HEK293 (cell line): ENCODE data around the gene SULT2B1.

Experiments
- ATF2 ChIP-seq: fragments of 450-650 bp; formaldehyde crosslinking; IDR thresholded peaks from 2 replicates; pipeline ENCODE4 v1.5.1; 2016; ENCODE audit warnings: missing biosample characterization, missing genetic modification characterization, low read depth
- GLIS2 ChIP-seq: fragments of 450-650 bp; formaldehyde crosslinking; IDR thresholded peaks from 2 replicates; pipeline ENCODE4 v1.5.1; 2016; ENCODE audit warnings: missing biosample characterization, missing genetic modification characterization
- KLF1 ChIP-seq: fragments of 450-650 bp; formaldehyde crosslinking; IDR thresholded peaks from 2 replicates; pipeline ENCODE4 v1.5.1; 2016; ENCODE audit warnings: missing biosample characterization, missing genetic modification characterization
- KLF7 ChIP-seq: fragments of 450-650 bp; formaldehyde crosslinking; IDR thresholded peaks from 2 replicates; pipeline ENCODE4 v1.5.1; 2016; ENCODE audit warnings: missing biosample characterization, missing genetic modification characterization, borderline replicate concordance
- RBAK ChIP-seq: fragments of 450-650 bp; formaldehyde crosslinking; IDR thresholded peaks from 2 replicates; pipeline ENCODE4 v1.5.1; 2016; ENCODE audit warnings: missing biosample characterization, missing genetic modification characterization
- SP7 ChIP-seq: fragments of 450-650 bp; formaldehyde crosslinking; IDR thresholded peaks from 2 replicates; pipeline ENCODE4 v1.5.1; 2016; ENCODE audit warnings: missing biosample characterization, missing genetic modification characterization
- ZBTB20 ChIP-seq: fragments of 450-650 bp; formaldehyde crosslinking; IDR thresholded peaks from 2 replicates; pipeline ENCODE4 v1.5.1; 2016; ENCODE audit warnings: missing biosample characterization, missing genetic modification characterization
- ZBTB26 ChIP-seq: fragments of 450-650 bp; formaldehyde crosslinking; optimal IDR thresholded peaks from 2 replicates; pipeline ENCODE3; 2016; ENCODE audit warnings: missing biosample characterization, mild to moderate bottlenecking, missing genetic modification characterization
- ZBTB44 ChIP-seq: fragments of 450-650 bp; IDR thresholded peaks from 2 replicates; pipeline ENCODE4 v1.5.1; 2018; ENCODE audit warnings: missing biosample characterization, mild to moderate bottlenecking, missing genetic modification characterization
- ZBTB48 ChIP-seq: fragments of 450-650 bp; formaldehyde crosslinking; IDR thresholded peaks from 2 replicates; pipeline ENCODE4 v1.5.1; 2016; ENCODE audit warnings: missing biosample characterization, missing genetic modification characterization
- ZBTB49 ChIP-seq: fragments of 450-650 bp; formaldehyde crosslinking; IDR thresholded peaks from 2 replicates; pipeline ENCODE4 v1.5.1; 2016; ENCODE audit warnings: missing biosample characterization, missing genetic modification characterization, low read depth
- ZFP37 ChIP-seq: fragments of 450-650 bp; formaldehyde crosslinking; IDR thresholded peaks from 2 replicates; pipeline ENCODE4 v1.5.1; 2016; ENCODE audit warnings: missing biosample characterization, missing genetic modification characterization
- ZNF114 ChIP-seq: fragments of 450-650 bp; formaldehyde crosslinking; IDR thresholded peaks from 2 replicates; pipeline ENCODE4 v1.5.0; 2017; ENCODE audit warnings: missing biosample characterization, missing genetic modification characterization
- ZNF2 ChIP-seq: fragments of 450-650 bp; formaldehyde crosslinking; IDR thresholded peaks from 2 replicates; pipeline ENCODE4 v1.5.1; 2016; ENCODE audit warnings: missing biosample characterization, missing genetic modification characterization
- ZNF274 ChIP-seq, 2 experiments: fragments of 200-500 bp in 1 of 2; fragments of 450-650 bp in 1 of 2; sonication (Bioruptor generic) in 1 of 2; formaldehyde crosslinking in 1 of 2; IDR thresholded peaks; 2 replicates each; pipeline versions ENCODE4 v1.5.1 to v1.6.1; 2014 to 2016; ENCODE audit warnings: borderline replicate concordance in 1 of 2, inconsistent platforms in 1 of 2, low read length in 1 of 2, missing biosample characterization in 1 of 2, missing genetic modification characterization in 1 of 2
- ZNF341 ChIP-seq: fragments of 450-650 bp; formaldehyde crosslinking; IDR thresholded peaks from 2 replicates; pipeline ENCODE4; 2016; ENCODE audit warnings: low read depth, missing biosample characterization, missing genetic modification characterization
- ZNF362 ChIP-seq: fragments of 450-650 bp; formaldehyde crosslinking; IDR thresholded peaks from 2 replicates; pipeline ENCODE4 v1.5.1; 2016; ENCODE audit warnings: missing biosample characterization, missing genetic modification characterization
- ZNF366 ChIP-seq: fragments of 450-650 bp; formaldehyde crosslinking; conservative IDR thresholded peaks from 2 replicates; pipeline ENCODE4 v1.5.1; 2016; ENCODE audit warnings: missing biosample characterization, missing genetic modification characterization
- ZNF37A ChIP-seq: fragments of 450-650 bp; IDR thresholded peaks from 2 replicates; pipeline ENCODE4 v1.5.1; 2018; ENCODE audit warnings: missing biosample characterization, missing genetic modification characterization
- ZNF473 ChIP-seq: fragments of 450-650 bp; formaldehyde crosslinking; IDR thresholded peaks from 2 replicates; pipeline ENCODE4 v1.5.1; 2017; ENCODE audit warnings: missing biosample characterization, missing genetic modification characterization
- ZNF544 ChIP-seq: fragments of 450-650 bp; formaldehyde crosslinking; IDR thresholded peaks from 2 replicates; pipeline ENCODE4 v1.5.0; 2017; ENCODE audit warnings: missing biosample characterization, missing genetic modification characterization
- ZNF600 ChIP-seq: fragments of 450-650 bp; formaldehyde crosslinking; IDR thresholded peaks from 2 replicates; pipeline ENCODE4 v1.5.1; 2016; ENCODE audit warnings: missing biosample characterization, missing genetic modification characterization
- ZNF621 ChIP-seq: fragments of 450-650 bp; formaldehyde crosslinking; IDR thresholded peaks from 2 replicates; pipeline ENCODE4 v1.5.1; 2017; ENCODE audit warnings: missing biosample characterization, missing genetic modification characterization
- ZNF626 ChIP-seq: fragments of 450-650 bp; sonication (Bioruptor Pico); formaldehyde crosslinking; IDR thresholded peaks from 2 replicates; pipeline ENCODE4 v1.5.1; 2018; ENCODE audit warnings: missing biosample characterization, missing genetic modification characterization, inconsistent platforms
- ZNF654 ChIP-seq: fragments of 450-650 bp; formaldehyde crosslinking; IDR thresholded peaks from 2 replicates; pipeline ENCODE4 v1.5.1; 2016; ENCODE audit warnings: low read depth, missing biosample characterization, missing genetic modification characterization
- ZNF670 ChIP-seq: fragments of 450-650 bp; formaldehyde crosslinking; IDR thresholded peaks from 2 replicates; pipeline ENCODE4 v1.5.1; 2016; ENCODE audit warnings: missing biosample characterization, missing genetic modification characterization, low read depth
- ZNF777 ChIP-seq: fragments of 450-650 bp; formaldehyde crosslinking; IDR thresholded peaks from 2 replicates; pipeline ENCODE4 v1.5.1; 2017; ENCODE audit warnings: missing biosample characterization, missing genetic modification characterization, borderline replicate concordance
- ZXDB ChIP-seq: fragments of 450-650 bp; formaldehyde crosslinking; IDR thresholded peaks from 2 replicates; pipeline ENCODE4 v1.5.1; 2016; ENCODE audit warnings: missing biosample characterization, missing genetic modification characterization

The SULT2B1 gene

GRCh38 chr19:48588670-48589401 lies 36.9 kb downstream of the SULT2B1 start (continued):
- TF ChIP-seq GLIS2 (tag by site-specific recombination) (0 out of 2 replicates have a peak, but pooled peaks have one; percentile 27), ZNF274 (IDR thresholded peaks at IDR 0.05; ENCODE audit: low read length) (no peak), ZNF274 (tag by site-specific recombination; IDR thresholded peaks at IDR 0.05; ENCODE audit: borderline replicate concordance) (no peak), ZNF777 (tag by site-specific recombination) (no peak), ZBTB20 (tag by site-specific recombination) (peak; percentile 36; the same call in 1 of the 2 replicates), ZNF670 (tag by site-specific recombination) (no peak), ATF2 (tag by site-specific recombination) (no peak), ZNF473 (no peak), ZNF341 (no peak), ZXDB (peak; percentile 88), ZBTB44 (tag by site-specific recombination) (no peak), ZNF544 (tag by site-specific recombination) (no peak), ZNF600 (tag by site-specific recombination) (peak; percentile 47; the same call in 1 of the 2 replicates), ZNF2 (peak; percentile 93), ZNF114 (no peak), ZNF621 (tag by site-specific recombination) (no peak), ZNF366 (tag by site-specific recombination) (peak; percentile 74), ZBTB49 (no peak), ZFP37 (tag by site-specific recombination) (peak; percentile 92; the same call in 1 of the 2 replicates), RBAK (tag by site-specific recombination) (no peak), ZNF626 (tag by site-specific recombination) (no peak), ZNF654 (tag by site-specific recombination) (peak; percentile 36; the same call in 1 of the 2 replicates), ZNF362 (tag by site-specific recombination) (no peak), SP7 (tag by site-specific recombination) (peak; percentile 87), KLF1 (peak; percentile 89), ZBTB26 (peak; percentile 23), ZBTB48 (tag by site-specific recombination) (peak; percentile 76), ZNF37A (tag by site-specific recombination) (no peak), KLF7 (tag by site-specific recombination) (peak; percentile 89; the same call in 1 of the 2 replicates)
